Eye (tissue), 1 donor: ENCODE data around the gene GDPD2.

Experiments
- DNase-seq: peaks from one replicate; pipeline ENCODE4 v3.0.0-alpha.2; 2015

Gene GDPD2

GRCh38 chrX:70439016-70439415 is 15.9 kb downstream of the GDPD2 start:
- no peak for DNase-seq

GRCh38 chrX:70442224-70442623 is 19.1 kb downstream of the GDPD2 start:
- no peak for DNase-seq

- DNase-seq = peak; percentile 78
These were observed 21.3 kb downstream of the GDPD2 start, which contains the start of gene DLG3 for GRCh38 chrX:70444326-70444945. TSS of gene DLG3 (plus strand) at chrX:70444835. CDS start at chrX:70445202, 367 bp downstream.

- no peak for DNase-seq
These were observed 22.0 kb downstream of the GDPD2 start for GRCh38 chrX:70444946-70445656.

GRCh38 chrX:70445951-70446350 is 22.8 kb downstream of the GDPD2 start:
- no peak for DNase-seq

- DNase-seq = no peak
These were observed 23.6 kb downstream of the GDPD2 start for GRCh38 chrX:70446380-70447350.

DNA sequence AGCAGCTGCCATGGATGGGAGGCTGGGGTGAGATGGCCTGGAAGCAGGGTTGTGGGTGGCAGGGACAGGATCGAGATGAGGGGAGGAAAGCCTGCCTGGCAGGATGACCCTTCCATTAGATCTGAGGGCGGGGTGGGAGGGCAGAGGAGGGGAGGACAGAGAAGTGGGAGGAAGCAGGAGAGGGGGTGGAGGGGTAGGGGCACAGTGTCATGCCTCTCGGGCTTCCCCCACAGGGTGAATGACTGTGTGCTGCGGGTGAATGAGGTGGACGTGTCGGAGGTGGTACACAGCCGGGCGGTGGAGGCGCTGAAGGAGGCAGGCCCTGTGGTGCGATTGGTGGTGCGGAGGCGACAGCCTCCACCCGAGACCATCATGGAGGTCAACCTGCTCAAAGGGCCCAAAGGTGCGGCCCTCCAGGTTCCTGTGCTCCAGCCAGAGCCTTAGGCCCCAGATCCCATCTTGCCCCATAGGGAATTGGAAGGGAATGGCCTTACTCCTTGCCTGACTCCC is 26.4 kb downstream of the GDPD2 start:
- no peak for DNase-seq

GRCh38 chrX:70452143-70452733 is 29.1 kb downstream of the GDPD2 start:
- peak; percentile 84 for DNase-seq

- no peak for DNase-seq
These were observed 30.0 kb downstream of the GDPD2 start for GRCh38 chrX:70453024-70453618.

DNA sequence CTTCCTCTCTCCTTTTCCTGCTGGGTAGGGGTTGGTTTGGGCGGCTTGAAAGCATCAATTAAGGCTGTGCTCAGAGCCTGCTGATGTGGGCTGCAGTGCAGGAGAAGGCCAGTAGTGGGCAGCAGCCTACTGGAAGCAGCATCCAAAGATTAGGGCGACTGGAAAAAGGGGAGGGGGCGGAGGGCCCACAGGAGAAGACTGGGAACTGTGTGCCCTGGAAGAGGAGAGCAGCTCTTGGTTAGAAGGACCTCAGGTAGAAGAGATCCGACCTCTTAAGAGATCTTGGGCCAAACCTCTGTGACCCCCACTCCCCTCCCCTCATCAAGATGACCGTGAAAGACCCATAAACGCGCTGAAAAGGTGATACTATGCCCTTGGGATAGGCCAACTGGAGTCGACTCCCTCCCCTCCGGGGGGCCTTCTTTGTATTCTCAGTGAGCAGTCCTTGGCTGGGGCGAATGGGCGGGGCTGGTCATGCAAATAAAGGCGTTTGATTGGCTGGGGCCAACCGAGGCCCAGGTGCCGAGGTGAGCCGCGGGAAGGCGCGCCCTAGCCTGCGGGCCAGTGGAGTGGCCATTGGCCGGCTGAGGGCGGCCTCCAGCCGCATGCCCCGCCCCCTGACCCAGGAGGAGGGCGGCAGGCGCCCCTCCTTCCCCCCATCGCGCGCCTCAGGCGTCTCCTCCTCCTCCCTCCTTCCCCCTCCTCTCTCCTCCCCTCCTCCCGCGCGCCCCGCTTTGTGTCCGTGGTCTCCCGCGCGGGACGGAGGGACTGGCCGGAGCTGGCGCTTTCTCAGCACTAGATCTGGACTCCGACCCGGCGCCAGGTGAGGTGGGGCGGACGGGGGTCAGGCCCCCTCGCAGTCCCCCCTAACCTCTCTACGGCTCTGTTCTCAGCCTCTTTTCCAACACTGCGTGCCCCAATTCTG is 31.6 kb downstream of the GDPD2 start:
- peak; percentile 93 for DNase-seq

GRCh38 chrX:70455366-70456202 is 32.5 kb downstream of the GDPD2 start:
- peak; percentile 63 for DNase-seq

DNA sequence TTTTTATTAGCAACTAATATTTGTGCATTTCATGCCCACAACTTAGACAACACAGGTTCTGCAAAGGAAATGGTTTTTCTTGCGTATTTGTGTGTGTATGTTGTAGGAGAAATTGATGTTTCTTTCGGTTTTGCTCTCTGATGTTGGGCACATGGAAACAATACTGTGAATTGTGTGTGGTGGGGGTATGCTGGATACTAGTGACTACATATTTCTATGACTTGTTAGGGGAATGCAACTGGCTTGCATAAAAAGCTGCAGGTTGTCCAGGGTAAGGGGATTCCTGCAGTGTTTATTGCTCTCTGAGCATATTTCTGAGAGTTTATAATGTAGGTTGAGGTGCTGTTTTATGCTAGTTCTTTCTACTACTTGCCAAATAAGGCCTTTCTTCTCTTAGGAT is 33.1 kb downstream of the GDPD2 start:
- no peak for DNase-seq

DNA sequence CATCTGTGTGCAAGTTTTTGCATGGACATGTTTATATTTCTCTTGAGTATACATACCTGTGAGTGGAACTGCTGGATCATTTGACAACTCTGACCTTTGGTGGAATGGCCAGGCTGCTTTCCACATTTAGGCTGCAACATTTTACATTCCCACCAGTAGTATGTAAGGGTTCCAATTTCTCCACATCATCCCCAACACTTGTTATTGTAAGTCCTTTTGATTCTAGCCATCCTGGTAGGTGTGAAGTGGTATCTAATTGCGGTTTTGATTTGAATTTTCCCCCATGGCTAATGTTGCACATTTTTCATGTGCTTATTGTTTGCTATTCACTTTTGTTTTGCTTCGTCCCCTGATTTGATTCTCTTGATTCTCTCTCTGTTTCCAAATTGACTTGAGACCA is 37.9 kb downstream of the GDPD2 start:
- no peak for DNase-seq

GRCh38 chrX:70464051-70464450 is 40.9 kb downstream of the GDPD2 start:
- DNase-seq = no peak

DNA sequence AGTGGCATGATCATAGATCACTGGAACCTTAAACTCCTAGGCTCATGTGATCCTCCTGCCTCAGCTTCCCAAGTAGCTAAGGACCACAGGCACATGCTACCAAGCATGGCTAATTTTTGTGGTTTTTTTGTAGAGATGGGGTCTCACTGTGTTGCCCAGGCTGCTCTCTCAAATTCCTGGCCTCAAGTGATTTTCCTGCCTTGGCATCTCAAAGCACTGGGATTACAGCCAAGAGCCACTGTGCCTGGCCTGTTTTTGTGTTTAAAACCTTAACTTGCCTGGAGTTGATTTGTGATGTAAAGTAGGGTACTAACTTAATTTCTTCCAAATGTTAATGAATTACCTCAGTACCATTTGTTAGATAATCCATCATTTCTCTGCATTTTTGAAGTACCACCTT is 43.9 kb downstream of the GDPD2 start:
- no peak for DNase-seq

DNA sequence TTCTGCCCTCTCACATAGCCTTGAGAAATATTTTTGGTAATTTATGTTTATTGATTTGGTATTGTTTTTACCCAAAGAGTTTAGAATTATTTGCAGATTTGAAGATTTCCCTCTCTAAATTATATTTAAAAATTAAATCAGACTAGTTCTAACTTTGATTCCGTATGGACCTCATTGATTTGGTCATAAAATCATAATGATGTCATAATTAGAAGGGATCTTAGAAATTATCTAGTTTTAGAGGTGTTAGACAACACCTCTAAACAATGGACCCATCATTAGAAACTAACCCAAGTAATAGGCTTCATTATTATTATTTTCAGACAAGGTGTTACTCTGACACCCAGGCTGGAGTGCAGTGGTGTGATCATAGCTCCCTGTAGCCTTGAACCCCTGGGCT is 45.6 kb downstream of the GDPD2 start:
- DNase-seq = no peak

GRCh38 chrX:70470850-70471289 is 47.8 kb downstream of the GDPD2 start:
- DNase-seq = no peak

GRCh38 chrX:70476166-70476933 is 53.2 kb downstream of the GDPD2 start:
- DNase-seq = no peak
